H9 (cell line): ENCODE data around the gene CCDC69. TPM values are rescaled to one million over a fixed set of nuclear protein-coding genes. Genes with fewer than 3 reads are reported as not detected.

Experiments
- DNase-seq: peaks from one replicate; pipeline ENCODE4 v3.0.0-alpha.2; 2017
- H2AFZ ChIP-seq: one replicate; pipeline ENCODE4 v1.6.1; 2013; ENCODE audit warnings: mild to moderate bottlenecking, low read length, control low read depth, moderate library complexity
- H2AK5ac ChIP-seq: 2 replicates; pipeline ENCODE4 v1.6.1; 2013; ENCODE audit warnings: low read length, control low read depth, mixed read lengths; ENCODE audit not compliant: insufficient read length
- H2BK120ac ChIP-seq: one replicate; pipeline ENCODE4 v1.6.1; 2013; ENCODE audit warnings: low read depth, mild to moderate bottlenecking, low read length, control low read depth, inconsistent platforms; ENCODE audit not compliant: poor library complexity, severe bottlenecking
- H2BK12ac ChIP-seq: 2 replicates; pipeline ENCODE4 v1.6.1; 2013; ENCODE audit warnings: low read length, control low read depth, mixed read lengths, low read depth; ENCODE audit not compliant: insufficient read length
- H2BK15ac ChIP-seq: 2 replicates; pipeline ENCODE4 v1.6.1; 2013; ENCODE audit warnings: low read depth, low read length, control low read depth
- H2BK20ac ChIP-seq: one replicate; pipeline ENCODE4 v1.6.1; 2013; ENCODE audit warnings: low read depth, mild to moderate bottlenecking, low read length, control low read depth, inconsistent platforms; ENCODE audit not compliant: poor library complexity, severe bottlenecking
- H2BK5ac ChIP-seq: 2 replicates; pipeline ENCODE4 v1.6.1; 2013; ENCODE audit warnings: low read length, control low read depth, mixed read lengths; ENCODE audit not compliant: insufficient read length
- H3K14ac ChIP-seq: 2 replicates; pipeline ENCODE4 v1.6.1; 2013; ENCODE audit warnings: low read length, control low read depth; ENCODE audit not compliant: insufficient read depth
- H3K18ac ChIP-seq: 2 replicates; pipeline ENCODE4 v1.6.1; 2013; ENCODE audit warnings: low read depth, mild to moderate bottlenecking, mixed read lengths, low read length, control low read depth; ENCODE audit not compliant: insufficient read length
- H3K23ac ChIP-seq: 2 replicates; pipeline ENCODE4 v1.6.1; 2013; ENCODE audit warnings: low read length, control low read depth, mixed read lengths, low read depth; ENCODE audit not compliant: insufficient read length
- H3K23me2 ChIP-seq: 2 replicates; pipeline ENCODE4 v1.6.1; 2013; ENCODE audit warnings: low read depth, mild to moderate bottlenecking, mixed read lengths, low read length, control low read depth; ENCODE audit not compliant: insufficient read length, poor library complexity, severe bottlenecking
- H3K27ac ChIP-seq: 2 replicates; pipeline ENCODE4 v1.5.1; 2013; ENCODE audit warnings: low read length, control low read depth, mixed read lengths, low read depth; ENCODE audit not compliant: insufficient read length
- H3K27me3 ChIP-seq: 2 replicates; pipeline ENCODE4 v1.6.1; 2013; ENCODE audit warnings: low read length, control low read depth, inconsistent platforms; ENCODE audit not compliant: insufficient read depth
- H3K4ac ChIP-seq: 2 replicates; pipeline ENCODE4 v1.6.1; 2013; ENCODE audit warnings: low read depth, mild to moderate bottlenecking, control low read depth, inconsistent platforms, low read length, moderate library complexity
- H3K4me1 ChIP-seq: 2 replicates; pipeline ENCODE4 v1.6.1; 2013; ENCODE audit warnings: low read length, control low read depth, inconsistent platforms; ENCODE audit not compliant: insufficient read depth
- H3K4me2 ChIP-seq: 2 replicates; pipeline ENCODE4 v1.6.1; 2013; ENCODE audit warnings: low read length, control low read depth, mixed read lengths; ENCODE audit not compliant: insufficient read length, insufficient read depth
- H3K56ac ChIP-seq: 2 replicates; pipeline ENCODE4 v1.6.1; 2013; ENCODE audit warnings: low read depth, mild to moderate bottlenecking, mixed read lengths, low read length, control low read depth; ENCODE audit not compliant: insufficient read length
- H3K79me1 ChIP-seq: 2 replicates; pipeline ENCODE4 v1.6.1; 2013; ENCODE audit warnings: low read depth, mild to moderate bottlenecking, moderate library complexity, low read length, control low read depth, inconsistent platforms; ENCODE audit not compliant: insufficient read depth, poor library complexity, severe bottlenecking
- H3K79me2 ChIP-seq: 2 replicates; pipeline ENCODE4 v1.6.1; 2013; ENCODE audit warnings: low read length, control low read depth, inconsistent platforms; ENCODE audit not compliant: insufficient read depth
- H3K9ac ChIP-seq: 2 replicates; pipeline ENCODE4 v1.6.1; 2013; ENCODE audit warnings: low read length, control low read depth, mixed read lengths; ENCODE audit not compliant: insufficient read length; ENCODE audit errors: extremely low read depth
- H3K9me3 ChIP-seq: one replicate; pipeline ENCODE4 v1.6.1; 2013; ENCODE audit warnings: low read depth, low read length, inconsistent platforms; ENCODE audit not compliant: control insufficient read depth
- H3T11ph ChIP-seq: one replicate; pipeline ENCODE4 v1.6.1; 2013; ENCODE audit warnings: mild to moderate bottlenecking, low read length, control low read depth, inconsistent platforms
- H4K20me1 ChIP-seq: one replicate; pipeline ENCODE4 v1.6.1; 2013; ENCODE audit not compliant: control insufficient read depth, insufficient read length, insufficient read depth
- H4K5ac ChIP-seq: 2 replicates; pipeline ENCODE4 v1.6.1; 2013; ENCODE audit warnings: low read depth, mild to moderate bottlenecking, mixed read lengths, low read length, control low read depth; ENCODE audit not compliant: insufficient read length
- H4K8ac ChIP-seq: replicated peaks from 2 replicates; pipeline ENCODE4 v1.6.1; 2013; ENCODE audit warnings: low read length, control low read depth, mixed read lengths, low read depth; ENCODE audit not compliant: insufficient read length
- H4K91ac ChIP-seq: 2 replicates; pipeline ENCODE4 v1.6.1; 2013; ENCODE audit warnings: low read depth, mild to moderate bottlenecking, moderate library complexity, mixed read lengths, low read length, control low read depth; ENCODE audit not compliant: insufficient read length
- H3K27ac Mint-ChIP-seq, 3 experiments: 2 replicates in 2 of 3; 3 replicates in 1 of 3; pipeline ENCODE4 v1.8.0; 2020 to 2021; ENCODE audit warnings: mixed read lengths in 3 of 3, mild to moderate bottlenecking in 1 of 3, moderate library complexity in 1 of 3
- H3K27me3 Mint-ChIP-seq: 2 replicates; pipeline ENCODE4 v1.8.0; 2021; ENCODE audit warnings: low read depth, mild to moderate bottlenecking, moderate library complexity, mixed read lengths
- H3K36me3 Mint-ChIP-seq, 3 experiments: 2 replicates in 2 of 3; 3 replicates in 1 of 3; pipeline ENCODE4 v1.8.0; 2020 to 2021; ENCODE audit warnings: low read depth in 3 of 3, mixed read lengths in 3 of 3; ENCODE audit not compliant: insufficient read depth in 1 of 3
- H3K4me1 Mint-ChIP-seq, 2 experiments: 2 replicates each; pipeline ENCODE4 v1.8.0; 2020; ENCODE audit warnings: mixed read lengths in 2 of 2
- H3K4me3 Mint-ChIP-seq, 2 experiments: 2 replicates in 1 of 2; 3 replicates in 1 of 2; pipeline ENCODE4 v1.8.0; 2020 to 2021; ENCODE audit warnings: mild to moderate bottlenecking in 2 of 2, mixed read lengths in 2 of 2, moderate library complexity in 1 of 2
- H3K9me3 Mint-ChIP-seq, 2 experiments: 2 replicates in 1 of 2; 3 replicates in 1 of 2; pipeline ENCODE4 v1.8.0; 2020; ENCODE audit warnings: mild to moderate bottlenecking in 2 of 2, mixed read lengths in 2 of 2, moderate library complexity in 1 of 2
- CTCF ChIP-seq: fragments of 200-600 bp; sonication (generic); conservative IDR thresholded peaks from 3 replicates; pipeline ENCODE4 v1.8.0; 2021; ENCODE audit warnings: antibody characterized with exemption, mild to moderate bottlenecking
- WGBS: extraction: QIAGEN DNeasy Blood & Tissue Kit; methylation state at CpG from one replicate; pipeline ENCODE4 v1.1.7; 2013; ENCODE audit warnings: missing lambda C conversion rate, low lambda C conversion rate, mixed read lengths; ENCODE audit not compliant: insufficient read length; ENCODE audit errors: extremely low coverage; 5-methylcytosine and 5-hydroxymethylcytosine counted together
- total RNA-seq: library from RNA; stranded (reverse); gene quantifications from 2 replicates; pipeline ENCODE4 v1.2.1, GENCODE V29; 2021

The CCDC69 gene
- total RNA-seq, 1 experiment from 2014 or later = 5.3 TPM

GRCh38 chr5:151200913-151201595 lies 22.8 kb downstream of the CCDC69 start:
- Histone ChIP-seq H3K4me2 (no peak overlapping the region), H2BK5ac (no peak overlapping the region), H3K23me2 (no peaks in the 10 kb centered on the region), H3T11ph (no peak overlapping the region), H3K9ac (no peak overlapping the region), H3K27me3 (no peaks in the 10 kb centered on the region), H3K14ac (no peak overlapping the region), H2BK12ac (no peak overlapping the region), H2BK20ac (no peak overlapping the region), H4K91ac (no peak overlapping the region), H3K23ac (no peak overlapping the region), H2BK120ac (no peak overlapping the region), H2AK5ac (no peak overlapping the region), H3K4me1 (no peaks in the 10 kb centered on the region; the same call in 1 of the 2 replicates), H3K27ac (no peak overlapping the region), H3K79me2 (no peaks in the 10 kb centered on the region), H2AFZ (no peak overlapping the region), H4K8ac (no peak overlapping the region), H3K4ac (no peak overlapping the region), H3K18ac (no peak overlapping the region), H4K5ac (no peak overlapping the region), H2BK15ac (no peak overlapping the region), H3K9me3 (no peaks in the 10 kb centered on the region), H3K56ac (no peak overlapping the region), H4K20me1 (no peaks in the 10 kb centered on the region), H3K79me1 (no peaks in the 10 kb centered on the region)
- TF ChIP-seq CTCF = no peak
- no peaks in the 10 kb centered on the region for H3K9me3 Mint-ChIP-seq
- no peak overlapping the region for H3K27ac Mint-ChIP-seq
- no peak overlapping the region for H3K4me3 Mint-ChIP-seq
- no peak for DNase-seq
- peaks cover 3 to 7% of the 10 kb centered on the region in 2 experiments; a peak in 2 of 4 replicates for H3K4me1 Mint-ChIP-seq
- no peaks in the 10 kb centered on the region for H3K36me3 Mint-ChIP-seq
- no CpG with 5 or more reads among the region's 6 CpGs for WGBS
- H3K27me3 Mint-ChIP-seq = no peaks in the 10 kb centered on the region
